ENCODE data around the gene C2CD5. TPM values are rescaled to one million over a fixed set of nuclear protein-coding genes. Genes with fewer than 3 reads are reported as not detected.

The C2CD5 gene
- total and polyA plus RNA-seq, 4 donors, result 13.4 to 81.2 (median 24.6) TPM

DNA sequence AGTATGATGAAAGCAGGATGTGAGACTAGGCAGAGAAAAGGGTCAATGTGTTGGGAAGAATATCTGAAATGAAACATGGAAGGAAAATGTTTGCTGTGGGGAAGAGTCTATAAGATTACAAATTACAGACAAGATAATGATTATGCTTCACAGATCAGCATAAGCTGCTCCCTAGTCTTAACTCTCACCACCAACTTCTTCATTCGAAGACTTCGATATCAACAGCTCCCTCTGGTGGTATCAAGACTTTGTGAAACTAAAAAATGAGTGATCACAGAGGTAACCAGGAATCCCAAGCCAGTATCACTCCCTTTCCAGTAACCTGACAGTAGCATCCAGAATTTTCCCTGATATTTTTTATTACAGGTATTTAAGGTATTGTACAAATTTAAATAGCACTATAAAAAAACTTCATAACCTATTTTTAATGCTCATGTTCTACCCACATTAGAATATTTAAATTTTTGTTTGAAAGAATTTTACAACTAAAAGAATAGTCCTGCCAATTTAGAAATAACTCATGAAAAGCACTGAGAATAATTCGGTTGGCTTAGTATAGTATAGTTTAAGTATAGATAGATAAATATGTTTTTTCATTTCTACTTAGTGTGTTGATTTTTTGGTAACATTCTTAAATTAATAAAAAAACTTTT is 84.4 kb downstream of the C2CD5 start:
- ATAC-seq (ENCODE audit: insufficient read depth, low FRiP score) (no peak), DNase-seq (peak in 2 of 3 donors; percentile 69 to 70)
- Histone ChIP-seq H3K36me3 (ENCODE audit: control insufficient read depth in 4 of 4, insufficient read depth in 4 of 4, low read length in 4 of 4) (peaks cover 0 to 5% (median 2%) of the 10 kb centered on the region in 4 donors), H3K9ac (ENCODE audit: insufficient read depth in 1 of 2, low read length in 2 of 2) (peak overlapping the region in 1 of 2 donors; percentile 49), H3K4me1 (ENCODE audit: control insufficient read depth in 5 of 5, insufficient read depth in 5 of 5, low read length in 5 of 5) (peaks cover 0 to 6% (median 0%) of the 10 kb centered on the region in 5 donors), H3K4me3 (no peak overlapping the region), H3K9me3 (ENCODE audit: control insufficient read depth in 4 of 4, insufficient read depth in 3 of 4, low read length in 3 of 4) (no peaks in the 10 kb centered on the region), H3K27me3 (ENCODE audit: control insufficient read depth in 3 of 3, insufficient read depth in 3 of 3, low read length in 2 of 3) (no peaks in the 10 kb centered on the region), H3K27ac (ENCODE audit: low read depth in 1 of 2, low read length in 1 of 2) (no peak overlapping the region)
- 28% methylated on average over 3 of the region's 3 CpGs for WGBS, 2 donors
- TF ChIP-seq, protein P1, sequence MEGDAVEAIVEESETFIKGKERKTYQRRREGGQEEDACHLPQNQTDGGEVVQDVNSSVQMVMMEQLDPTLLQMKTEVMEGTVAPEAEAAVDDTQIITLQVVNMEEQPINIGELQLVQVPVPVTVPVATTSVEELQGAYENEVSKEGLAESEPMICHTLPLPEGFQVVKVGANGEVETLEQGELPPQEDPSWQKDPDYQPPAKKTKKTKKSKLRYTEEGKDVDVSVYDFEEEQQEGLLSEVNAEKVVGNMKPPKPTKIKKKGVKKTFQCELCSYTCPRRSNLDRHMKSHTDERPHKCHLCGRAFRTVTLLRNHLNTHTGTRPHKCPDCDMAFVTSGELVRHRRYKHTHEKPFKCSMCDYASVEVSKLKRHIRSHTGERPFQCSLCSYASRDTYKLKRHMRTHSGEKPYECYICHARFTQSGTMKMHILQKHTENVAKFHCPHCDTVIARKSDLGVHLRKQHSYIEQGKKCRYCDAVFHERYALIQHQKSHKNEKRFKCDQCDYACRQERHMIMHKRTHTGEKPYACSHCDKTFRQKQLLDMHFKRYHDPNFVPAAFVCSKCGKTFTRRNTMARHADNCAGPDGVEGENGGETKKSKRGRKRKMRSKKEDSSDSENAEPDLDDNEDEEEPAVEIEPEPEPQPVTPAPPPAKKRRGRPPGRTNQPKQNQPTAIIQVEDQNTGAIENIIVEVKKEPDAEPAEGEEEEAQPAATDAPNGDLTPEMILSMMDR (IDR thresholded peaks at IDR 0.05; ENCODE audit: control extremely low read depth, extremely low read depth), result peak; percentile 36

DNA sequence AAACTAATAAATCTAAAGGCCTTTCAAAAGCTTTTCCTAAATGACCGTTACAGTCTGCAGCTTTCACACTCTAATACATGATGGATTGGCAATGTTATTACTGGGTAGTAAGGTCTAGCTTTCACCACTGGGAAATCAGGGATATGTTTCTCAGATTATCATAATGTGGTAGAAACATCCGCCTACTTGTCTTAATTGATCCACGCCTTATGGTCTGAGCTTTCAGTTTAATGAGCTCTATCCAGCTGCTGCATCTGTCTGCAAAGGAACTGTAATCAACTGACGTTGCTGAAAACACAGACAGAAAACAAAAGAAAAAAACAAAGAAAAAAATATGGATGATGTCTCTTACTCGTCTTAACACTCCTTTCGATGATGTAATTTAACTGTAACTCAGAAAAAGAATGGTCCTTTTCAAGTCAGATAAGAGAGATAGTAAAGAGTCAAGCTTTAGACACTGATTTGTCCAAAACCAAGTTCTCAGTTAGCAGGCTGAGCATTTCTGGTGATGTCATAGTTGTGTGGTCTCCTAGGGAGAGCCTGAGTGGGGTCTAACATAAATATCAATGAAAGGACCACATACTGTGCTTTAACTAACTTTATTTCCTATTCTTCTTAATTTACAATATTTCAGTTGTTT is 85.9 kb downstream of the C2CD5 start:
- no peak for ATAC-seq (ENCODE audit: insufficient read depth, low FRiP score)
- H3K27ac ChIP-seq (ENCODE audit: low read depth in 1 of 2, low read length in 1 of 2), result no peak overlapping the region
- peak; percentile 20 to 76 (median 68) for DNase-seq

GRCh38 chr12:22457085-22457484 is 87.3 kb downstream of the C2CD5 start:
- TF ChIP-seq, protein P1 (IDR thresholded peaks at IDR 0.05; ENCODE audit: control extremely low read depth, extremely low read depth), result no peak

More for the DNA sequence above, 85.9 kb downstream of the C2CD5 start:
- no peaks in the 10 kb centered on the region for H3K27me3 ChIP-seq (ENCODE audit: control insufficient read depth in 3 of 3, insufficient read depth in 3 of 3, low read length in 2 of 3)
- H3K4me1 ChIP-seq (ENCODE audit: control insufficient read depth in 5 of 5, insufficient read depth in 5 of 5, low read length in 5 of 5), result peaks cover 0 to 6% (median 0%) of the 10 kb centered on the region in 5 donors
- no peak overlapping the region for H3K4me3 ChIP-seq
- WGBS, 2 donors, result 88 to 92% methylated on average over 6 of the region's 6 CpGs
- H3K9me3 ChIP-seq (ENCODE audit: control insufficient read depth in 4 of 4, insufficient read depth in 3 of 4, low read length in 3 of 4), result no peaks in the 10 kb centered on the region
- TF ChIP-seq, protein P1 (IDR thresholded peaks at IDR 0.05; ENCODE audit: control extremely low read depth, extremely low read depth), result no peak
- H3K36me3 ChIP-seq (ENCODE audit: control insufficient read depth in 4 of 4, insufficient read depth in 4 of 4, low read length in 4 of 4), result peaks cover 0 to 10% (median 3%) of the 10 kb centered on the region in 4 donors
- no peak overlapping the region for H3K9ac ChIP-seq (ENCODE audit: insufficient read depth in 1 of 2, low read length in 2 of 2)

More at GRCh38 chr12:22457085-22457484, 87.3 kb downstream of the C2CD5 start:
- DNase-seq (peak in 2 of 3 donors; percentile 14 to 25), ATAC-seq (ENCODE audit: insufficient read depth, low FRiP score) (no peak)
- WGBS, 2 donors, result 86 to 92% methylated on average over 4 of the region's 4 CpGs
- Histone ChIP-seq H3K36me3 (ENCODE audit: control insufficient read depth in 4 of 4, insufficient read depth in 4 of 4, low read length in 4 of 4) (peaks cover under 1 to 11% (median 4%) of the 10 kb centered on the region in 4 donors), H3K4me1 (ENCODE audit: control insufficient read depth in 5 of 5, insufficient read depth in 5 of 5, low read length in 5 of 5) (peaks cover 0 to 6% (median 0%) of the 10 kb centered on the region in 5 donors), H3K4me3 (no peak overlapping the region), H3K9ac (ENCODE audit: insufficient read depth in 1 of 2, low read length in 2 of 2) (no peak overlapping the region), H3K27ac (ENCODE audit: low read depth in 1 of 2, low read length in 1 of 2) (no peak overlapping the region), H3K27me3 (ENCODE audit: control insufficient read depth in 3 of 3, insufficient read depth in 3 of 3, low read length in 2 of 3) (no peaks in the 10 kb centered on the region), H3K9me3 (ENCODE audit: control insufficient read depth in 4 of 4, insufficient read depth in 3 of 4, low read length in 3 of 4) (no peaks in the 10 kb centered on the region)
